SK-N-MC (cell line): ENCODE results near the gene ZBTB33.

Experiments used
- DNase-seq: peaks from one replicate; pipeline ENCODE4 v3.0.0-alpha.2; 2011; ENCODE audit warnings: low read depth, low spot score
- H3K27ac ChIP-seq: fragments of 200-600 bp; sonication (generic); 2 replicates; pipeline ENCODE4 v1.5.1; 2016; ENCODE audit warnings: mixed run types
- H3K36me3 ChIP-seq: fragments of 200-600 bp; sonication (generic); 2 replicates; pipeline ENCODE4 v1.6.1; 2017; ENCODE audit warnings: antibody characterized with exemption, low read length, mixed read lengths; ENCODE audit not compliant: insufficient read depth
- H3K4me3 ChIP-seq: fragments of 200-600 bp; sonication (generic); 2 replicates; pipeline ENCODE4 v1.5.1; 2016
- H3K9ac ChIP-seq: fragments of 200-600 bp; sonication (generic); 2 replicates; pipeline ENCODE4 v1.8.0; 2017; ENCODE audit warnings: mixed run types, mixed read lengths; ENCODE audit not compliant: insufficient read length
- H3K9me3 ChIP-seq: fragments of 200-600 bp; sonication (generic); 2 replicates; pipeline ENCODE4 v1.6.1; 2017; ENCODE audit warnings: low read depth, mild to moderate bottlenecking, antibody characterized with exemption, low read length, moderate library complexity, mixed read lengths
- EZH2 ChIP-seq: fragments of 200-600 bp; sonication (generic); IDR thresholded peaks from one replicate; pipeline ENCODE4 v1.6.1; 2017; ENCODE audit warnings: antibody characterized with exemption
- FOXP2 ChIP-seq: optimal IDR thresholded peaks from 2 replicates; pipeline ENCODE3; 2011; ENCODE audit warnings: mild to moderate bottlenecking, moderate library complexity; ENCODE audit not compliant: insufficient read depth; ENCODE audit errors: extremely low read length, control extremely low read depth
- POLR2AphosphoS5 ChIP-seq: IDR thresholded peaks from 2 replicates; pipeline ENCODE4 v1.6.1; 2012; ENCODE audit warnings: mild to moderate bottlenecking, low read depth, low read length, borderline replicate concordance

The ZBTB33 gene

GRCh38 chrX:120253784-120254183 lies 3.2 kb downstream of the ZBTB33 start:
- Histone ChIP-seq H3K9ac (no peak overlapping the region), H3K4me3 (no peak overlapping the region), H3K27ac (no peak overlapping the region), H3K36me3 (peaks cover 40% of the 10 kb centered on the region), H3K9me3 (no peaks in the 10 kb centered on the region)
- DNase-seq, result no peak
- no peak for TF ChIP-seq EZH2
- TF ChIP-seq POLR2AphosphoS5, result no peak
- no peak for TF ChIP-seq FOXP2

DNA sequence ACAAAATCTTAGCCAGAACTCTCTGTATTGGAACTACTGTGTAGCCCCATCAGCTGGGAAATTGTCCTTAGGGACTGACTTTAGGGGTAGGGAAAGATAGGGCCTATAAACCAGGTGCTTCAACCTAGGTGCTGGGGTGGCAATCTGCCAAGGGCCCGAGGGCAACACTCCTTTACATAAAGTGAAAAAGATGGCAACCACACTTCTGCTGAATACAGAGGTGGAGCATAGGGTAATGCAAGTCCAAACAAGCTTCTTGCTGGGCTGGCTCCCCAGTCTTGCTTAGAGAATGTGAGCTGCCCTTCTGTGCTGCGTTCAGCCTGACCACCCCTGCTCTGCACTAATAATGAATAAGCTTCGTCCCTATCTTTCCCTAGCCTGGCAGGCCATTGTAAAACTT lies 9.8 kb downstream of the ZBTB33 start:
- no peak overlapping the region for H3K9ac ChIP-seq
- TF ChIP-seq POLR2AphosphoS5 (no peak), FOXP2 (no peak), EZH2 (no peak)
- no peak overlapping the region for H3K27ac ChIP-seq
- DNase-seq, result no peak
- H3K4me3 ChIP-seq, result no peak overlapping the region
- peaks cover 18% of the 10 kb centered on the region for H3K36me3 ChIP-seq
- H3K9me3 ChIP-seq, result no peaks in the 10 kb centered on the region

- Histone ChIP-seq H3K27ac (no peak overlapping the region), H3K4me3 (no peak overlapping the region), H3K36me3 (peaks cover 2% of the 10 kb centered on the region; the same call in 1 of the 2 replicates), H3K9me3 (no peaks in the 10 kb centered on the region), H3K9ac (no peak overlapping the region)
- DNase-seq, result no peak
- TF ChIP-seq FOXP2 (no peak), POLR2AphosphoS5 (no peak), EZH2 (no peak)
Measured at GRCh38 chrX:120262859-120263708, 12.5 kb downstream of the ZBTB33 start.

- no peaks in the 10 kb centered on the region for H3K9me3 ChIP-seq
- DNase-seq, result no peak
- TF ChIP-seq EZH2 (no peak), POLR2AphosphoS5 (no peak), FOXP2 (no peak)
- no peak overlapping the region for H3K9ac ChIP-seq
- no peaks in the 10 kb centered on the region for H3K36me3 ChIP-seq
- H3K27ac ChIP-seq, result no peak overlapping the region
- H3K4me3 ChIP-seq, result no peak overlapping the region
Measured at GRCh38 chrX:120264341-120264740, 13.7 kb downstream of the ZBTB33 start.

- Histone ChIP-seq H3K9ac (no peak overlapping the region), H3K9me3 (no peaks in the 10 kb centered on the region), H3K36me3 (no peaks in the 10 kb centered on the region), H3K27ac (no peak overlapping the region), H3K4me3 (no peak overlapping the region)
- no peak for DNase-seq
- TF ChIP-seq POLR2AphosphoS5, result no peak
- no peak for TF ChIP-seq EZH2
- TF ChIP-seq FOXP2, result no peak
Measured at GRCh38 chrX:120269373-120270035, 18.9 kb downstream of the ZBTB33 start.

DNA sequence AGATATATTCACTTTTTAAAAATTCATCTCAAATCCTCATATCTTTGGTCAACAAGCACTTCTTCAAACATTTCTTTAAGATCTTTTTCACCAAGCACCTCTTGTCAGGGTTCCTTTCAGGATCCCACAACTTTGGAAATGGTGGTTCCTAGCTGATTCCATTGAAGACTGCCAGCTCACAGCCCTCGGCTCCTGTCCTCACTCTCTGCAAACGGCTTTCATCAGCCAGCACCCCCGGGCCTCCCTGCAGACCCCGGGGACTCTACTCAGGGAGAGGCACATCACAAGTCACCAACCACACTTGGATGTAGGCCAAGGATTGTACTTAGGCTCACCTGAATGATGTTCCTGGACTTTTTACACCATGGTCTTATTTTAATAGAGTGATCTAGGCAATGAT lies 20.0 kb downstream of the ZBTB33 start:
- no peak for TF ChIP-seq FOXP2
- TF ChIP-seq POLR2AphosphoS5, result no peak
- no peak for TF ChIP-seq EZH2
- no peaks in the 10 kb centered on the region for H3K9me3 ChIP-seq
- DNase-seq, result no peak
- no peak overlapping the region for H3K4me3 ChIP-seq
- H3K36me3 ChIP-seq, result no peaks in the 10 kb centered on the region
- H3K9ac ChIP-seq, result no peak overlapping the region
- H3K27ac ChIP-seq, result no peak overlapping the region

DNA sequence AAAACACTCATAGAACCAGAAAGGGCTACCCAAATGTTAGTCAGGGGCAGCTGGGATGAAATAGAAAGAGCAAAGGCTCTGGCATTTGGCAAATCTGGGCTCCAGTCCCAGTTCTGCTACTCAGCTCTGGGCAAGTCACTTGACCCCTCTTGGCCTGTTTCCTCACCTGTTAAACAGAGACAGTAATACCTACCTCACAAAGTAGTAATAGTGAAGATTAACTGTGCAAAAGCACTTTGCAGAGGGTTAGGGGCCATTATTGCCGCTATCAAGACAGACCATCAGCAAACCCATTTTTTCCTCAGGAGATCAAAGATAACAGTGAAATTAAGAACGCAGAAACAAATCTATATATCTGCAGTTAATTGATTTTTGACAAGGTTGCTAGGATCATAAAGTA lies 20.6 kb downstream of the ZBTB33 start:
- no peak for TF ChIP-seq EZH2
- TF ChIP-seq FOXP2, result no peak
- TF ChIP-seq POLR2AphosphoS5, result no peak
- Histone ChIP-seq H3K36me3 (no peaks in the 10 kb centered on the region), H3K27ac (no peak overlapping the region), H3K9me3 (no peaks in the 10 kb centered on the region), H3K4me3 (no peak overlapping the region), H3K9ac (no peak overlapping the region)
- no peak for DNase-seq

- Histone ChIP-seq H3K9ac (no peak overlapping the region), H3K9me3 (no peaks in the 10 kb centered on the region), H3K36me3 (no peaks in the 10 kb centered on the region), H3K27ac (no peak overlapping the region), H3K4me3 (no peak overlapping the region)
- no peak for DNase-seq
- no peak for TF ChIP-seq FOXP2
- no peak for TF ChIP-seq POLR2AphosphoS5
- TF ChIP-seq EZH2, result no peak
Measured at GRCh38 chrX:120274145-120274544, 23.5 kb downstream of the ZBTB33 start.

GRCh38 chrX:120274958-120275357 lies 24.3 kb downstream of the ZBTB33 start:
- no peak overlapping the region for H3K9ac ChIP-seq
- TF ChIP-seq EZH2 (no peak), POLR2AphosphoS5 (no peak), FOXP2 (no peak)
- H3K36me3 ChIP-seq, result no peaks in the 10 kb centered on the region
- no peak overlapping the region for H3K4me3 ChIP-seq
- H3K9me3 ChIP-seq, result no peaks in the 10 kb centered on the region
- no peak overlapping the region for H3K27ac ChIP-seq
- DNase-seq, result no peak
